ENCODE data around the gene STIP1.

Gene STIP1

DNA sequence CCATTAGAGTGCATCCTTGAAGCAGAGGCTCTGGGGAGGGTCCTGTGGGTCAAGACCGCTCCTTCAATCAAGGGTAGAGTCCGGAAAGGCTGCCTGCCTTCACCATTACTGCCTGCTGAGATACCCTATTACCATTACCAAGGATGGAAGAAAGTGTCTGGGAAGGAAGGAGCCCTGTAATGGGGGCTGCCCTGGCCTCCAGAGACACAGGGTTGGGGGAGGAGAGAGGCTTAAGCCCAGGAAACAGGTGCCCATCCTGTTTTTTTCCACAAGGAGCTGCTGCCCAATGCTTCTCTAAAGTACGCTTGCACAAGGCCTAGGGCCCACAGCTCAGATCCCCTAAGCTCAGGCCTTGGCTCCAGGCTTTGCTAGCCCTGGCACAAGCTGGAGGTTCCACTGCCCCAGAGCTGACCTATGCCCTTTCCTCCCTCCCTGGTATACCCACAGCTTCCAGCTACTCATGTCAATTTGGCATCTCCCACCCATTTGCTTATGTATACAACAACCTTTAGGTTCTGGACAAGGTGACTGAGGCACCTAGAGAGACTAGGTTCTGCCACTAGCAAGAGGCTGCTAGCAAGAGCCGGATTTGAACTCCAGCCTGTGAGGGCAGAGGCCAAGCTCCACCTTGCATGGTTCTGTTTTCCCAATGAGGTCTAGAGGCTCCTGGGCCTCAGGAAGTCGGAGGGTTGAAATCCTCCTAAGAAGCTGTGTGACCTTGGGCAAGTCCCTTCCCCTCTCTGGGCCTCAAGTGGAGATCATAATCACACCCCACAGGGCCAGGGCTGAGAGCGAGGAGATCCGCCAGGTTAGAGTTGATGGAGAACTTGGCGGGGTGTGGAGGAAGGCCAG lies 63.8 kb downstream of the STIP1 start:
- no peak for DNase-seq (ENCODE audit: low read depth in 1 of 2, low spot score in 1 of 2)

DNA sequence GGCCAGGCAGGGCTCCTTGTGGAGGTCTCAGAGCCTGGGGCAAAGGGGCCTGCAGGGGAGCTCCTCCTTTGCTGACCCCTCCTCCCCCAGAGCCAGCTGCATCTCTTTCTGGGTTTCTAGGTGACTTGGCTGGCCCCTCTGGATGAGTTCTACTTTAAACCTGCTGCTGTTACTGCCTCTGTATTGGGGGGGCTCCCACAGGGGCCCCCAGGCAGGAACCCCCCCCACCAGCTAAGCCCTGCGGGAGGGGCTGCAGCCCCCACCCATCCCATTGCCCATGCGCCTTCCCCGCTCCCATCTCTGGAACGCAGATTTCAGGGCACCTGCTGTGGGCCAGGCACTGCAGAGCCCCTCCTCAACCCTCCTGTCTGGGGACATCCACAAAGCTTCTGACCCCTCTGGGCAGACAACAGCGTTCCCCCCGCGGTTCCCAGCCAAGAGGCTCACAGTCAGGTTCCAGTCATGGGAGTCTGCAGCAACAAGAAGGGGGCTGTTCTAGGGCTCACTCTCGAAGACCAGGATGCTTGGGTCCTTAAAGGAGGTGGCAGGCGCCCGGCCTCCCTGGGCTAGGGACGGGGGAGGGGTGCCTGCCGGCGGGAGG lies 64.5 kb downstream of the STIP1 start:
- no peak for DNase-seq (ENCODE audit: low read depth in 1 of 2, low spot score in 1 of 2)

DNA sequence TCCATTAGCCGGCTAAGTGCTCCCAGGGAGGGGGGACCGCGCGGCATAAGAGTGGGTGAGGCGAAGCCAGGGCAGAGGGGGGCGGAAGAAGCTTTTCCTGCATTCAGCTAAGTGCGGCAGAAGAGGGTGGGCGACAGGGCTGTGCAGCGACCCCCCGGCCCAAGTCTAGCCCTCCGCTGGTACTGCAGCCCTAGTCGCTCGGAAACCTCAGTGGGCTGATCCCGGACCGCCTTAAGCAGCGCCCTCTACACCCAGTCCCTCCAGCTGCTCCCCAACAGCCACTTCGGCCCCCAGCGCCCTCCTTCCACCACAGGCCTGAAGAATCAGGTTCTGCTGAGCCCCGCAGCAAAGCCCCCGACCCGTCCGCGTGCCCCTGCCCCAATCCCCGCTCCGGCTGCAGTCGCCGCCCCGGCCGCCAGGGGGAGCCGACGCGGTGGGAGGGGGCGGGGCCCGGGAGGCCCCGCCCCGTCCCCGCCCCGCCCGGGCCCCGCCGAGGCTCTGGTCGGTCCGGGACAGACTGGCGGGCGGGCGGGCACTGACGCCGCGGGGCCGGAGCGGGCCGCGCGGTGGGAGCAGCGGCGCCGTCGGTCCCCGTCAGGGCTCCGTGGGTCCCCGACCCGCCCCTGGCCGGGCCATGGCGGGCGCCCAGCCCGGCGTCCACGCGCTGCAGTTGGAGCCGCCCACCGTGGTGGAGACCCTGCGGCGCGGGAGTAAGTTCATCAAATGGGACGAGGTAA lies 65.2 kb downstream of the STIP1 start, which contains the start of gene PLCB3:
PLCB3 (plus strand) TSS at position 515 of the 737 bp plus-strand sequence; CDS start at position 635, 120 bp downstream.
- peak; percentile 42 to 63 for DNase-seq (ENCODE audit: low read depth in 1 of 2, low spot score in 1 of 2)

DNA sequence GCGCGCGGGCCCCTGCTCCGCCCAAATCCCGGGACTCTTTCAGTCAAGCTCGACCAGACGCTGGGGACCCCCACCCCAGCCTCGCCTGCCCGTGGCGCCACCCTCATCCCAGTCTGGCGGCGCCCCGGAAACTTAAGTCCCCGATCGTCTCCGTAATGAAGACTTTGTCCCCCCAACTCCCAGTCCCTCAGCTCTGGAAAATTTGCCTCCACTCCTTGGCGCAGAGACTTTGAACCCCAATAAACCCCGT lies 65.7 kb downstream of the STIP1 start:
- DNase-seq (ENCODE audit: low read depth in 1 of 2, low spot score in 1 of 2), result no peak

DNA sequence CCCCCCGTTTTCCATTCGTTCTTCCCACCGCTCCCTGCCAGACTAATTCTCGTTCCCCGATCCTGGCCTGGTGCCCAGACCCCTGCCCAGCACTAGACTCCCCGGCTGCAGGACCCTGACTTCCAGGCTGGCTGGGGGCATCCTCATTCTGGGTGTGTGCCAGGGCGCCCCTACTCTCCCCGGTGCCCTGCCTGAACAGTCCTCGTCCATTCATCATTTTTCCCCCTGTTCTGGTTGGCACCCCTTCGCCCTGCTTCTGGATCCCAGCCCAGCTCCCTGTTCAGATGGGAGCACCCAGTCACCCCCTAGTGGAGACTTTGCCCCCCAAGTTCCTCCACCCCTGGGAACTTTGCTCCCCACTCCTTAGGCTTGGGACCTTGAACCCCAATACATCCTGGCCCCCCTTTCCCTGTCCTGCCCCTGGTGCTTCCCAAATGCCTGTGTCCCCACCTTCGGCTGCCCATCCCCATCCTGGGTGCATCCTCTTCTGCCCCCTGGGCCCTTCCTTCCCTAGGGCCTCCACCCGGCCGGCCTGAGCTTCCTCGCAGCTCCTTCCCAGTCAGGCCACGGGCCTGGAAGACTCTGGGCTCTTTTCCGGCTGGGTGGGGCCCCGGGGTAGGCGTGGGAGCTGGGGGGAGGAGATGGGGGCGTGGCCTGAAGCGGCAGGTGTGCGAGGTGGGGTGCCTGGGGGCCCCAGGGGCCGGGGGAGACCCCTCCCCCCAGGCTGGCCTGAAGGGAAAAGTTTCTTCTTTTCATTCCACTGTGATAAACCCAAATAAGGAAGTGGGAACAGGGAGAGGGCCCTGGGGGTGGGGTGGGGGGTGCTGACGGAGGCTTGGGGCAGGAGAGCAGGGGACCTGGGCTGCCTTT lies 66.3 kb downstream of the STIP1 start:
- no peak for DNase-seq (ENCODE audit: low read depth in 1 of 2, low spot score in 1 of 2)

DNA sequence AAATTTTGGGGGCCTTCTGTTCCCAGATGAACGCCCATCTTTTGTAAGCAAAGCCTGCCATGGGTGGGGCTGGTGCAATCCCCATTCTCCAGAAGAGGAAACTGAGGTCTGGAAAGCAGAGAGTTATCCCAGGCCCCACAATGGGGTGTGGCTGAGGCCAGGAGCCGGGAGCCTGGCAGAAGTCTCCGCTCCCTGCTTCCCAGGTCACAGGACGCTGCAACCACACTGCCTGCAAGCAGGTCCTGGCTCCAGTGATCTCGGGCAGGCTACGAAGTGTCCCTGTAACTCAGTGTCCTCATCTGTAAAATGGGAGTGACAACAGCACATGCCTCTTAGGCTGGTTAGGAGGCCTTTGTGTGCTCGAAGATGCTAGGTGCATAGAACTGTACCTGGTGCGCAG lies 67.1 kb downstream of the STIP1 start:
- DNase-seq (ENCODE audit: low read depth in 1 of 2, low spot score in 1 of 2), result no peak

DNA sequence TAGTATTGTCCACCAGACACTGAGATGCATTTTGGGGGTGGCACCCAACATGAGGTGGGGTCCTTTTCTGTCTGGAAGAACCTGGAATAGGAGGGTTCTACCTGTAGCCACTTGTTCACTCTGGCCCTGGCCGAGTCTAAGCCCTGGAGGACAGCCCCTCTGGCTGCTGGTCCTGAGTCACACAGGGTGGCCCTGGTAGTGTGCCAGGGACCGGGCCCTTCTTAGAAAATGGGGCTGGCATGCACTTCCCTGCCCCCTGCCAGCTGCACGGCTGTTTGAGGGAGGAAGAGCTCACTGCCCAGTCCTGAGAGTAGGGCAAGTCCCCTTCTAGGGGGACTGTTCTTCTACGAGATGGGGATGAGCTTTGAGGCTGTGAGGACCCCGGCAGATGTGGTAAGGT lies 67.5 kb downstream of the STIP1 start:
- no peak for DNase-seq (ENCODE audit: low read depth in 1 of 2, low spot score in 1 of 2)

Data from activated T-helper 1 cell treated with anti-CD3 and anti-CD28 coated beads, Interleukin-2, amount 50 U/mL, for 16 hours (primary cell).